Lower leg skin (tissue), 4 donors: Measurements from ENCODE around the gene FAM184A. TPM values are rescaled to one million over a fixed set of nuclear protein-coding genes. Genes with fewer than 3 reads are reported as not detected.

Experiments
- DNase-seq, 2 donors: peaks; one replicate each; pipeline ENCODE4 v3.0.0-alpha.2; 2019; ENCODE audit warnings: low spot score in 2 of 2
- H3K4me3 ChIP-seq: fragments of 200-600 bp; sonication (generic); 2 replicates; pipeline ENCODE4 v1.5.1; 2017; ENCODE audit warnings: mild to moderate bottlenecking, low read depth; ENCODE audit not compliant: poor library complexity, severe bottlenecking
- CTCF ChIP-seq, 3 donors: fragments of 450-650 bp; IDR thresholded peaks; one replicate each; pipeline ENCODE4 v1.5.1; 2016; ENCODE audit warnings: antibody characterized with exemption in 3 of 3, mild to moderate bottlenecking in 3 of 3, moderate library complexity in 2 of 3
- POLR2A ChIP-seq, 2 donors: fragments of 450-650 bp; IDR thresholded peaks; one replicate each; pipeline ENCODE4 v1.6.1; 2016 to 2017; ENCODE audit warnings: antibody characterized with exemption in 2 of 2, mild to moderate bottlenecking in 1 of 2, moderate library complexity in 1 of 2
- WGBS, 2 donors: methylation state at CpG; one replicate each; pipeline ENCODE4 v1.1.5; 2018; 5-methylcytosine and 5-hydroxymethylcytosine counted together
- intact Hi-C: fragments of 100-400 bp; cut with DNase I; formaldehyde crosslinking; loops from one replicate; pipeline ENCODE4 v1.15.0; 2023; ENCODE audit warnings: low total_unique reads
- total RNA-seq, 4 donors: library from RNA; depleted of rRNA; stranded (reverse); fragments of >200 nt; gene quantifications; one replicate each; pipeline ENCODE4 v1.1.0, GENCODE V29; 2016

FAM184A gene
- total RNA-seq, 4 donors from 2014 or later: 0.57 to 3.4 (median 1.4) TPM

GRCh38 chr6:119084784-119085183 is 6.3 kb upstream of the FAM184A start:
- intact Hi-C loops: no loop called here
- DNase-seq: no peak
- WGBS, 2 donors: 92 to 100% methylated on average over 1 of the region's 1 CpG

GRCh38 chr6:119083007-119083406 is 4.5 kb upstream of the FAM184A start:
- WGBS, 2 donors: 96 to 97% methylated on average over 5 of the region's 5 CpGs
- intact Hi-C loops: no loop called here
- TF ChIP-seq CTCF (IDR thresholded peaks at IDR 0.05) (no peak), POLR2A (IDR thresholded peaks at IDR 0.05) (no peak)
- H3K4me3 ChIP-seq: no peak overlapping the region
- DNase-seq: no peak

More at GRCh38 chr6:119084784-119085183, 6.3 kb upstream of the FAM184A start:
- no peak overlapping the region for H3K4me3 ChIP-seq
- TF ChIP-seq POLR2A (IDR thresholded peaks at IDR 0.05): no peak
- TF ChIP-seq CTCF (IDR thresholded peaks at IDR 0.05): no peak

DNA sequence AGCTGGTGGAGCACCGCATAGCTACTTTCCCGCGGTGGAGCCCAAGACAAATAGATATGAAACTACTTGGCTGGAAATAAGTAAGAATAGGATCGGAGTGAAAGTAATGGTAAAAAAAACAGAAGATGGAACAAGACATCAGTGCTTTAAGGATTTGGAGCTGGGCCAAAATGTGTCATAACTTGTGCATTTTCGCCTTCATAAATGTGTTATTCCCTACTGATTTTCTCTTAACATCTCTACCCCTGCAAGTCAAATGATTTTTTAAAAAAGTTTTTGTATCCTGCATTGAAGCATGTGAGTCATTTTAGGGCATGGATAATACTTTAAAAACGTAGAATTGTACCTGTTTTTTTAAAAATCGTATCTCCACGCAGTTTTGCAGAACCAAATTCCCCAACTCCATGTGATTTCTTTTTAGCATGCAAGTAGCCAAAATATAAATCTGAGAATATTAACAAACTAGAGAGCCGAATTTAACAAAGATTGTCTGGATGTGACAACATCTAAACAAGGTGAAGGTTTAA is 882 bp upstream of the FAM184A start:
- H3K4me3 ChIP-seq: peak overlapping the region; percentile 53
- intact Hi-C loops: no loop called here
- TF ChIP-seq POLR2A (IDR thresholded peaks at IDR 0.05): no peak
- TF ChIP-seq CTCF (IDR thresholded peaks at IDR 0.05): no peak
- WGBS, 2 donors: 6 to 10% methylated on average over 9 of the region's 9 CpGs
- peak in 1 of 2 donors; percentile 15 for DNase-seq

GRCh38 chr6:119077643-119078375 is 655 bp downstream of the FAM184A start:
- intact Hi-C loops: no loop called here
- H3K4me3 ChIP-seq: peak overlapping the region; percentile 53
- WGBS, 2 donors: 3 to 4% methylated on average over 21 of the region's 43 CpGs
- DNase-seq: peak in 1 of 2 donors; percentile 87
- TF ChIP-seq POLR2A (IDR thresholded peaks at IDR 0.05) (no peak), CTCF (IDR thresholded peaks at IDR 0.05) (no peak)

- intact Hi-C loops: no loop called here
- DNase-seq: no peak
- WGBS, 2 donors: 29 to 31% methylated on average over 3 of the region's 3 CpGs
- no peak overlapping the region for H3K4me3 ChIP-seq
- TF ChIP-seq CTCF (IDR thresholded peaks at IDR 0.05): no peak
- no peak for TF ChIP-seq POLR2A (IDR thresholded peaks at IDR 0.05)
Observed at GRCh38 chr6:119077391-119077642, 1.1 kb downstream of the FAM184A start.
